ENCODE measurements around the gene MPPED1. TPM values are rescaled to one million over a fixed set of nuclear protein-coding genes. Genes with fewer than 3 reads are reported as not detected.

MPPED1 gene
- total and polyA plus RNA-seq, 4 donors: 0.89 to 6.5 (median 4.1) TPM

- no peaks in the 10 kb centered on the region for H3K27me3 ChIP-seq (ENCODE audit: control insufficient read depth in 4 of 4, insufficient read depth in 4 of 4, low read length in 3 of 4)
- no peak overlapping the region for H3K27ac ChIP-seq (ENCODE audit: low read depth in 1 of 2, low read length in 2 of 2)
- TF ChIP-seq HNF4G (IDR thresholded peaks at IDR 0.05) (no peak), EGR1 (IDR thresholded peaks at IDR 0.05; ENCODE audit: low read depth in 2 of 2) (no peak), ZBTB33 (IDR thresholded peaks at IDR 0.05) (no peak), HNF4A (conservative IDR thresholded peaks at IDR 0.05) (no peak), RXRA (IDR thresholded peaks at IDR 0.05) (no peak), FOXA1 (IDR thresholded peaks at IDR 0.05) (no peak), YY1 (IDR thresholded peaks at IDR 0.05) (no peak), MAX (IDR thresholded peaks at IDR 0.05) (no peak), TAF1 (conservative IDR thresholded peaks at IDR 0.05) (no peak), FOXA2 (IDR thresholded peaks at IDR 0.05) (no peak), SP1 (IDR thresholded peaks at IDR 0.05) (no peak), JUND (IDR thresholded peaks at IDR 0.05) (no peak), GABPA (IDR thresholded peaks at IDR 0.05 in 1 of 2, conservative IDR thresholded peaks at IDR 0.05 in 1 of 2) (no peak), CTCF (IDR thresholded peaks at IDR 0.05; ENCODE audit: low read depth, low read length, missing input control) (no peak), REST (IDR thresholded peaks at IDR 0.05) (no peak), RAD21 (IDR thresholded peaks at IDR 0.05) (no peak), NR2F2 (IDR thresholded peaks at IDR 0.05) (no peak)
- H3K9me3 ChIP-seq (ENCODE audit: control insufficient read depth in 4 of 4, low read length in 3 of 4): no peaks in the 10 kb centered on the region
- no peak overlapping the region for H3K9ac ChIP-seq (ENCODE audit: low read depth in 1 of 2, low read length in 2 of 2)
- peaks cover 5 to 23% (median 19%) of the 10 kb centered on the region in 4 donors for H3K4me1 ChIP-seq (ENCODE audit: control insufficient read depth in 4 of 4, insufficient read depth in 4 of 4, low read length in 3 of 4)
- DNase-seq (ENCODE audit: low spot score): no peak
- no peak overlapping the region for H3K4me3 ChIP-seq (ENCODE audit: low read depth in 1 of 3, low read length in 3 of 3)
- WGBS: 77% methylated on average over 6 of the region's 6 CpGs
- no peaks in the 10 kb centered on the region for H3K36me3 ChIP-seq (ENCODE audit: control insufficient read depth in 4 of 4, insufficient read depth in 3 of 4, low read depth in 1 of 4, low read length in 3 of 4)
Observed at GRCh38 chr22:43381693-43382092, 30.1 kb upstream of the MPPED1 start.

- Histone ChIP-seq H3K9ac (ENCODE audit: low read depth in 1 of 2, low read length in 2 of 2) (no peak overlapping the region), H3K4me3 (ENCODE audit: low read depth in 1 of 3, low read length in 3 of 3) (no peak overlapping the region), H3K27ac (ENCODE audit: low read depth in 1 of 2, low read length in 2 of 2) (no peak overlapping the region), H3K36me3 (ENCODE audit: control insufficient read depth in 4 of 4, insufficient read depth in 3 of 4, low read depth in 1 of 4, low read length in 3 of 4) (no peaks in the 10 kb centered on the region), H3K27me3 (ENCODE audit: control insufficient read depth in 4 of 4, insufficient read depth in 4 of 4, low read length in 3 of 4) (no peaks in the 10 kb centered on the region), H3K4me1 (ENCODE audit: control insufficient read depth in 4 of 4, insufficient read depth in 4 of 4, low read length in 3 of 4) (peaks cover 4 to 18% (median 13%) of the 10 kb centered on the region in 4 donors), H3K9me3 (ENCODE audit: control insufficient read depth in 4 of 4, low read length in 3 of 4) (no peaks in the 10 kb centered on the region)
- no peak for DNase-seq (ENCODE audit: low spot score)
- TF ChIP-seq ZBTB33 (IDR thresholded peaks at IDR 0.05): no peak
- no peak for TF ChIP-seq HNF4A (conservative IDR thresholded peaks at IDR 0.05)
- no peak for TF ChIP-seq ATF3 (IDR thresholded peaks at IDR 0.05)
- WGBS: 72% methylated on average over 5 of the region's 5 CpGs
Observed at GRCh38 chr22:43384863-43385262, 27.0 kb upstream of the MPPED1 start.

All from liver (tissue), 9 donors.